ENCODE results near the gene PDE1A. TPM values are rescaled to one million over a fixed set of nuclear protein-coding genes. Genes with fewer than 3 reads are reported as not detected.

Gene PDE1A
- total RNA-seq, result 9.8 and 14.0 TPM in 2 replicates

DNA sequence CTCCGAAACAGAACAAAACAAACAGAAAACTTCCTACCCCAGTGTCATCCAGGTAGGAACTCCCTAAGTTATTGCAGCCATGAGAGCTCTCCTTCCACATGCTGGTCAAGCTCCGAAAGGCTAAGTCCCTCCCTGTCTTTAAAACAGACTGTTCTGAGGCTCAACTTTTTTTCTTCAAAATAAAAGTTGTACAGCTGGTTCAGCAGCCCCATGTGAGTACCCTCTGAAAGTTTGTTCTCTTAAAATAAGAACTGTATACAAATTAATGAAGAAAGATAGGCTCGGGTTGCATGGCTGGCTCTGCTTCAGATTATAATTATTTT, at the start of gene PDE1A:
Gene PDE1A (minus strand): TSS at position 119 of the 323 bp plus-strand sequence.

